HG02870 (cell line): Measurements from ENCODE around the gene UGCG.

Experiments
- ATAC-seq: cut with Tn5 transposase; IDR thresholded peaks from one replicate; pipeline ENCODE4 v1.9.1; 2021; ENCODE audit warnings: mild to moderate bottlenecking, moderate library complexity; ENCODE audit not compliant: unreplicated experiment

The UGCG gene

DNA sequence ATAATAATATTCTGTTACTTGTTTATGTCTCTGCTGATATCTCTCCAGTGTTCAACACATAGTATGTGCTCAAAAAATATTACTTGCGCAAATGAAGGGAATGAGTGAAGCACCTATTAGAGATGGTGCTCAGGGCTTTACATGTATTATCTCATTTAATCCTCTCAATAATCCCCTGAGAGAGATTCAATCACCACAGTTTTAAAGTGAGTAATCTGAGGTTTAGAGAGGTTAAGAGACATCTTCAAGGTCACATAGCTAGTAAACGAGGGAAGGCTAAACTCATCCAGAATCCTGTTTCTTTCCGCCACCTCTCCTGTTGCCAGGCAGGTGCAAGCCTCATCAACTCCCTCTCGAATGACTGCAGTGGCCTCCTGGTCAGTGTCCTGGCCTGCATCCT, 82.0 kb downstream of the UGCG start:
- no peak for ATAC-seq

DNA sequence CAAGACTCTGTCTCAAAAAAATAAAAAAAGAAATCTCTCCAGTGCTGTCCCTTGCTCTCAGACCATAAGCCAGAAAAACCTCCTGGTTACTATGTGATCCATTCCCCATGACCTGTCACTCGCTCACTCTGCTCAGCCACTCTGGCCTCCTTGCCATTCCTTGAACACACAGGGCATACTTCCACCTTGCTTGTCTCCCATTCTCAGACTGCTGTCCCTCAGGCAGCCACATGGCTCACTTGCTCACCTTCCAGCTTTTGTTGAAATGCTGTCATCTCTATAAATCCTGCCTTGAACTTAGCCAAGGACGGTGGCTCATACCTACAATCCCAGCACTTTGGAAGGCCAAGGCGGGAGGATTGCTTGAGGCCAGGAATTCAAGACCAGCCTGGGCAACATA, 82.9 kb downstream of the UGCG start:
- no peak for ATAC-seq

DNA sequence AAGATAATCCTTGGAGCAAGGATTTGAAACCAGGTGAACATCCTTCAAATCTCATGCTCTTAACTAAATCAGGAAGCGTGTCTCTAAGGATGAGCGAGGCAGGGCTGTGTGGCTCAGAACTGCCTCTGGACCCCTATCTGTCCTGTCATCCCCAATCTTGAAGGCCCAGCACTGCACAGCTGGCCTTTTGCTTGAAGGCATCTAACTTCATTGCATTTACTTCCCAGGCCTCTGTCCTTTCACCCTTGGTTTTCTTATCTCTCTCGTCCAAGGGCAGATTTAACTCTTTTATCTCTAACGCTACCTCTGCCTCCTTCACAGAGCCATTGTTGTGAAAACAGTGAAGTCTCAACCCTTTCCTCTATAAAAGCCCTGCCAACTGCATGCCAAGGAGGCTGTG, 83.8 kb downstream of the UGCG start:
- no peak for ATAC-seq

DNA sequence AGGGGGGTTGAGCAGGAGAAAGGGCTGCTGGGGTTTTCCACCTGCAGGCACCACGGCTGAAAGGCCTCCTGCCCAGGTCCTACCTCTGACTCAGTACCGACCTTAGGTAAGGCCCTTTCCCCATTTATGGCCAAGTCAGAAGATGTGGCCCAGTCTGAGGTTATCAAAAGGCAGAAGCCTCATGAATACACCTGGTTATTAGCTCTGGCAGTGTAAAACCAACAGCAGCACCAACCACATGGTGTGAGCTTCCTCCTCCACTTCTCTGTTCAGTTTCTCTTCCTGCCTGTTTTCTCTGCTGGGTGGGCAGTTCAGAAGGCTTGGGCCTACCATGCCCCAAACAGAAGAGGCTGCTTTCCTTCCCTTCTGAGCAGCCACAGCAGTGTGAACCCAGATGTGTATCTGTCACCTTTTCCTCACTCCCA, 86.9 kb downstream of the UGCG start:
- peak; percentile 53 for ATAC-seq

DNA sequence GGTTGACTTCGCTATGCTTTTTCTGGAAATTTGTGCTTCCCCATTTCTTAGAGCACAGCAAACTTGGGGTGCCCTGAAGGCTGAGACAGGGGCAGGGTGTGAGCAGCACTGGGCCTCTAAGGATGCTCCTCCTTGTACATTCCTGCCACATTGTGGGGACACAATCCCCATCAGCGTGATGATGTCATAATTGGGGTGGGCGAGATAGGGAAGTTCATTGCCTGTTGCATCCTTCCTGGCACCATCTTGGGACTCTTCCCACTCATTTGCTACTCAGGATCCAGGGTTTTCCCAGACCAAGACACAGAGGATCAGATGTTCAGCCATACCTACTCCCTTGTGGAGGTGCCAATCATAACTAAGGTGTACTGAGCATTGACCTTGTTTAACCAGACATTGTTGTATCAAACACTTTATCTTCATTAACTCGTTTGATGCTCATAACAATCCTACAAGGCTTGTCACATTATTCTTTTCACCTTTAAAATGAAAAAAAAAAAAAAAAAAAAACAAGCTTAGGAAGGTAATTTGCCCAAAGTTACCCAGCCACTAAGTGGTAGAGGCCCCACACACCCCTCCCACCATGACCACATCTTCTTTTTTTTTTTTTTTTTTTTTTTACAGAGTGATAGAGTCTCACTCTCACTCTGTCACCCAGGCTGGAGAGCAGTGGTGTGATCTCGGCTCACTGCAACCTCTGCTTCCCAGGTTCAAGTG, 87.6 kb downstream of the UGCG start:
- ATAC-seq, result no peak
